ENCODE measurements around the gene TSEN15. TPM values are rescaled to one million over a fixed set of nuclear protein-coding genes. Genes with fewer than 3 reads are reported as not detected.

TSEN15 gene
- total and polyA plus RNA-seq, 2 experiments from 2014 or later = 55.8 TPM

DNA sequence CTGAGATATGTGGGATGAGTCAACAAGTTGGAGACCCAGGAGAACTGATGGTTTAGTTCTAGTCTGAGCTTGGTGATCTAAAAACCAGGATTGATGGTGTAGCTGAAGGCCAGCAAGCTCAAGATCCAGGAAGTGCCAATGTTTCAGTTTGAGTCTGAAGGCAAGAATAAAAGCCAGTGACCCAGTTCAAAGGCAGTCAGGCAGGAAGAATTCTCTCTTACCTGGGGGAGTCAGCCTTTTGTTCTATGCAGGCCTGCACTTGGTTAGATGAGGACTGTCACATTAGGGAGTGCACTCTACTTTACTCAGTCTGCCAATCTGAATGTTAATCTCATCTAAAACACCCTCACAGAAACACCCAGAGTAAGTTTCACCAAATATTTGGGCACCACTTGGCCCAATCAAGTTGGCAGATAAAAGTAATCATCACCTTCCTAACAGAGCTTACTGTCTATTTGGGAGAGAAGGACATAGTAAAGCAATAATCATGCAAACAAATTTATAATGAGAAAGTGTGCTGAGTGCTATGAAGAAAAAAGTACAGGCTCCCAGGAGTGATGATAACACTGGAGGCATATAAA is 63.4 kb downstream of the TSEN15 start:
- no peak overlapping the region for H3K27ac Mint-ChIP-seq
- H3K36me3 Mint-ChIP-seq (ENCODE audit: low read depth) = no peaks in the 10 kb centered on the region
- no peaks in the 10 kb centered on the region for H3K27me3 Mint-ChIP-seq (ENCODE audit: insufficient read depth, low read depth, poor library complexity)
- peaks cover 2% of the 10 kb centered on the region; the same call in 2 of the 3 replicates for H3K4me1 Mint-ChIP-seq
- H3K36me3 ChIP-seq (ENCODE audit: insufficient read depth) = no peaks in the 10 kb centered on the region
- H3K9me2 ChIP-seq (ENCODE audit: insufficient read depth) = peaks cover 4% of the 10 kb centered on the region; the same call in 1 of the 2 replicates
- no peaks in the 10 kb centered on the region for H3K4me1 ChIP-seq (ENCODE audit: insufficient read depth)
- no peaks in the 10 kb centered on the region for H3F3A ChIP-seq (replicated peaks; ENCODE audit: low read depth)
- H4K20me1 ChIP-seq (replicated peaks; ENCODE audit: insufficient read depth) = no peaks in the 10 kb centered on the region
- no peak overlapping the region for H3K4me3 ChIP-seq
- no peak overlapping the region for H2AFZ ChIP-seq
- H3K79me2 ChIP-seq (replicated peaks; ENCODE audit: insufficient read depth) = no peaks in the 10 kb centered on the region
- H3K9me3 Mint-ChIP-seq = no peaks in the 10 kb centered on the region; the same call in 2 of the 3 replicates
- no peak overlapping the region for H3K27ac ChIP-seq (ENCODE audit: low read depth)
- DNase-seq (ENCODE audit: low spot score) = no peak
- no peak for TF ChIP-seq EZH2 (IDR thresholded peaks at IDR 0.05; ENCODE audit: low read depth, unreplicated experiment)
- TF ChIP-seq ZNF114 (CRISPR knock-in tag; IDR thresholded peaks at IDR 0.05) = no peak
- TF ChIP-seq POLR2AphosphoS5 (IDR thresholded peaks at IDR 0.05; ENCODE audit: low read depth) = no peak
- TF ChIP-seq, protein P1, sequence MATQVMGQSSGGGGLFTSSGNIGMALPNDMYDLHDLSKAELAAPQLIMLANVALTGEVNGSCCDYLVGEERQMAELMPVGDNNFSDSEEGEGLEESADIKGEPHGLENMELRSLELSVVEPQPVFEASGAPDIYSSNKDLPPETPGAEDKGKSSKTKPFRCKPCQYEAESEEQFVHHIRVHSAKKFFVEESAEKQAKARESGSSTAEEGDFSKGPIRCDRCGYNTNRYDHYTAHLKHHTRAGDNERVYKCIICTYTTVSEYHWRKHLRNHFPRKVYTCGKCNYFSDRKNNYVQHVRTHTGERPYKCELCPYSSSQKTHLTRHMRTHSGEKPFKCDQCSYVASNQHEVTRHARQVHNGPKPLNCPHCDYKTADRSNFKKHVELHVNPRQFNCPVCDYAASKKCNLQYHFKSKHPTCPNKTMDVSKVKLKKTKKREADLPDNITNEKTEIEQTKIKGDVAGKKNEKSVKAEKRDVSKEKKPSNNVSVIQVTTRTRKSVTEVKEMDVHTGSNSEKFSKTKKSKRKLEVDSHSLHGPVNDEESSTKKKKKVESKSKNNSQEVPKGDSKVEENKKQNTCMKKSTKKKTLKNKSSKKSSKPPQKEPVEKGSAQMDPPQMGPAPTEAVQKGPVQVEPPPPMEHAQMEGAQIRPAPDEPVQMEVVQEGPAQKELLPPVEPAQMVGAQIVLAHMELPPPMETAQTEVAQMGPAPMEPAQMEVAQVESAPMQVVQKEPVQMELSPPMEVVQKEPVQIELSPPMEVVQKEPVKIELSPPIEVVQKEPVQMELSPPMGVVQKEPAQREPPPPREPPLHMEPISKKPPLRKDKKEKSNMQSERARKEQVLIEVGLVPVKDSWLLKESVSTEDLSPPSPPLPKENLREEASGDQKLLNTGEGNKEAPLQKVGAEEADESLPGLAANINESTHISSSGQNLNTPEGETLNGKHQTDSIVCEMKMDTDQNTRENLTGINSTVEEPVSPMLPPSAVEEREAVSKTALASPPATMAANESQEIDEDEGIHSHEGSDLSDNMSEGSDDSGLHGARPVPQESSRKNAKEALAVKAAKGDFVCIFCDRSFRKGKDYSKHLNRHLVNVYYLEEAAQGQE (IDR thresholded peaks at IDR 0.05; ENCODE audit: unreplicated experiment) = no peak
- TF ChIP-seq ZNF331 (CRISPR knock-in tag; IDR thresholded peaks at IDR 0.05; ENCODE audit: low read depth) = no peak
- TF ChIP-seq EZH2phosphoT487 (IDR thresholded peaks at IDR 0.05; ENCODE audit: unreplicated experiment) = no peak
- no peak for TF ChIP-seq NANOG (IDR thresholded peaks at IDR 0.05; ENCODE audit: borderline replicate concordance)
- TF ChIP-seq STAT1 (IDR thresholded peaks at IDR 0.05; ENCODE audit: unreplicated experiment) = no peak
- no peak for TF ChIP-seq JUNB (IDR thresholded peaks at IDR 0.05; ENCODE audit: unreplicated experiment)
- TF ChIP-seq CREB1 (CRISPR knock-in tag; IDR thresholded peaks at IDR 0.05; ENCODE audit: low read depth) = no peak
- TF ChIP-seq, protein P2, sequence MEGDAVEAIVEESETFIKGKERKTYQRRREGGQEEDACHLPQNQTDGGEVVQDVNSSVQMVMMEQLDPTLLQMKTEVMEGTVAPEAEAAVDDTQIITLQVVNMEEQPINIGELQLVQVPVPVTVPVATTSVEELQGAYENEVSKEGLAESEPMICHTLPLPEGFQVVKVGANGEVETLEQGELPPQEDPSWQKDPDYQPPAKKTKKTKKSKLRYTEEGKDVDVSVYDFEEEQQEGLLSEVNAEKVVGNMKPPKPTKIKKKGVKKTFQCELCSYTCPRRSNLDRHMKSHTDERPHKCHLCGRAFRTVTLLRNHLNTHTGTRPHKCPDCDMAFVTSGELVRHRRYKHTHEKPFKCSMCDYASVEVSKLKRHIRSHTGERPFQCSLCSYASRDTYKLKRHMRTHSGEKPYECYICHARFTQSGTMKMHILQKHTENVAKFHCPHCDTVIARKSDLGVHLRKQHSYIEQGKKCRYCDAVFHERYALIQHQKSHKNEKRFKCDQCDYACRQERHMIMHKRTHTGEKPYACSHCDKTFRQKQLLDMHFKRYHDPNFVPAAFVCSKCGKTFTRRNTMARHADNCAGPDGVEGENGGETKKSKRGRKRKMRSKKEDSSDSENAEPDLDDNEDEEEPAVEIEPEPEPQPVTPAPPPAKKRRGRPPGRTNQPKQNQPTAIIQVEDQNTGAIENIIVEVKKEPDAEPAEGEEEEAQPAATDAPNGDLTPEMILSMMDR (conservative IDR thresholded peaks at IDR 0.05; ENCODE audit: low read depth in 2 of 2) = no peak
- TF ChIP-seq, protein P3, sequence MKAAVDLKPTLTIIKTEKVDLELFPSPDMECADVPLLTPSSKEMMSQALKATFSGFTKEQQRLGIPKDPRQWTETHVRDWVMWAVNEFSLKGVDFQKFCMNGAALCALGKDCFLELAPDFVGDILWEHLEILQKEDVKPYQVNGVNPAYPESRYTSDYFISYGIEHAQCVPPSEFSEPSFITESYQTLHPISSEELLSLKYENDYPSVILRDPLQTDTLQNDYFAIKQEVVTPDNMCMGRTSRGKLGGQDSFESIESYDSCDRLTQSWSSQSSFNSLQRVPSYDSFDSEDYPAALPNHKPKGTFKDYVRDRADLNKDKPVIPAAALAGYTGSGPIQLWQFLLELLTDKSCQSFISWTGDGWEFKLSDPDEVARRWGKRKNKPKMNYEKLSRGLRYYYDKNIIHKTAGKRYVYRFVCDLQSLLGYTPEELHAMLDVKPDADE (IDR thresholded peaks at IDR 0.05) = no peak
- TF ChIP-seq, protein P4, sequence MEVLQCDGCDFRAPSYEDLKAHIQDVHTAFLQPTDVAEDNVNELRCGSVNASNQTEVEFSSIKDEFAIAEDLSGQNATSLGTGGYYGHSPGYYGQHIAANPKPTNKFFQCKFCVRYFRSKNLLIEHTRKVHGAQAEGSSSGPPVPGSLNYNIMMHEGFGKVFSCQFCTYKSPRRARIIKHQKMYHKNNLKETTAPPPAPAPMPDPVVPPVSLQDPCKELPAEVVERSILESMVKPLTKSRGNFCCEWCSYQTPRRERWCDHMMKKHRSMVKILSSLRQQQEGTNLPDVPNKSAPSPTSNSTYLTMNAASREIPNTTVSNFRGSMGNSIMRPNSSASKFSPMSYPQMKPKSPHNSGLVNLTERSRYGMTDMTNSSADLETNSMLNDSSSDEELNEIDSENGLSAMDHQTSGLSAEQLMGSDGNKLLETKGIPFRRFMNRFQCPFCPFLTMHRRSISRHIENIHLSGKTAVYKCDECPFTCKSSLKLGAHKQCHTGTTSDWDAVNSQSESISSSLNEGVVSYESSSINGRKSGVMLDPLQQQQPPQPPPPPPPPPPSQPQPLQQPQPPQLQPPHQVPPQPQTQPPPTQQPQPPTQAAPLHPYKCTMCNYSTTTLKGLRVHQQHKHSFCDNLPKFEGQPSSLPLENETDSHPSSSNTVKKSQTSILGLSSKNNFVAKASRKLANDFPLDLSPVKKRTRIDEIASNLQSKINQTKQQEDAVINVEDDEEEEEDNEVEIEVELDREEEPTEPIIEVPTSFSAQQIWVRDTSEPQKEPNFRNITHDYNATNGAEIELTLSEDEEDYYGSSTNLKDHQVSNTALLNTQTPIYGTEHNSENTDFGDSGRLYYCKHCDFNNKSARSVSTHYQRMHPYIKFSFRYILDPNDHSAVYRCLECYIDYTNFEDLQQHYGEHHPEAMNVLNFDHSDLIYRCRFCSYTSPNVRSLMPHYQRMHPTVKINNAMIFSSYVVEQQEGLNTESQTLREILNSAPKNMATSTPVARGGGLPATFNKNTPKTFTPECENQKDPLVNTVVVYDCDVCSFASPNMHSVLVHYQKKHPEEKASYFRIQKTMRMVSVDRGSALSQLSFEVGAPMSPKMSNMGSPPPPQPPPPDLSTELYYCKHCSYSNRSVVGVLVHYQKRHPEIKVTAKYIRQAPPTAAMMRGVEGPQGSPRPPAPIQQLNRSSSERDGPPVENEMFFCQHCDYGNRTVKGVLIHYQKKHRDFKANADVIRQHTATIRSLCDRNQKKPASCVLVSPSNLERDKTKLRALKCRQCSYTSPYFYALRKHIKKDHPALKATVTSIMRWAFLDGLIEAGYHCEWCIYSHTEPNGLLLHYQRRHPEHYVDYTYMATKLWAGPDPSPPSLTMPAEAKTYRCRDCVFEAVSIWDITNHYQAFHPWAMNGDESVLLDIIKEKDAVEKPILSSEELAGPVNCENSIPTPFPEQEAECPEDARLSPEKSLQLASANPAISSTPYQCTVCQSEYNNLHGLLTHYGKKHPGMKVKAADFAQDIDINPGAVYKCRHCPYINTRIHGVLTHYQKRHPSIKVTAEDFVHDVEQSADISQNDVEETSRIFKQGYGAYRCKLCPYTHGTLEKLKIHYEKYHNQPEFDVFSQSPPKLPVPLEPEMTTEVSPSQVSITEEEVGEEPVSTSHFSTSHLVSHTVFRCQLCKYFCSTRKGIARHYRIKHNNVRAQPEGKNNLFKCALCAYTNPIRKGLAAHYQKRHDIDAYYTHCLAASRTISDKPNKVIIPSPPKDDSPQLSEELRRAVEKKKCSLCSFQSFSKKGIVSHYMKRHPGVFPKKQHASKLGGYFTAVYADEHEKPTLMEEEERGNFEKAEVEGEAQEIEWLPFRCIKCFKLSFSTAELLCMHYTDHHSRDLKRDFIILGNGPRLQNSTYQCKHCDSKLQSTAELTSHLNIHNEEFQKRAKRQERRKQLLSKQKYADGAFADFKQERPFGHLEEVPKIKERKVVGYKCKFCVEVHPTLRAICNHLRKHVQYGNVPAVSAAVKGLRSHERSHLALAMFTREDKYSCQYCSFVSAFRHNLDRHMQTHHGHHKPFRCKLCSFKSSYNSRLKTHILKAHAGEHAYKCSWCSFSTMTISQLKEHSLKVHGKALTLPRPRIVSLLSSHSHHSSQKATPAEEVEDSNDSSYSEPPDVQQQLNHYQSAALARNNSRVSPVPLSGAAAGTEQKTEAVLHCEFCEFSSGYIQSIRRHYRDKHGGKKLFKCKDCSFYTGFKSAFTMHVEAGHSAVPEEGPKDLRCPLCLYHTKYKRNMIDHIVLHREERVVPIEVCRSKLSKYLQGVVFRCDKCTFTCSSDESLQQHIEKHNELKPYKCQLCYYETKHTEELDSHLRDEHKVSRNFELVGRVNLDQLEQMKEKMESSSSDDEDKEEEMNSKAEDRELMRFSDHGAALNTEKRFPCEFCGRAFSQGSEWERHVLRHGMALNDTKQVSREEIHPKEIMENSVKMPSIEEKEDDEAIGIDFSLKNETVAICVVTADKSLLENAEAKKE (CRISPR knock-in tag; IDR thresholded peaks at IDR 0.05) = no peak
- H3K4me2 ChIP-seq = no peak overlapping the region
- H3K27me3 ChIP-seq (ENCODE audit: insufficient read depth) = no peaks in the 10 kb centered on the region
- ATAC-seq = no peak
- no peak overlapping the region for H3K4me3 Mint-ChIP-seq

Measured in GM23338 (cell line).